Upper lobe of left lung (tissue), 4 donors: ENCODE data around the gene PIK3IP1.

ENCODE experiments used
- CTCF ChIP-seq, 6 experiments: fragments of 450-650 bp in 4 of 6; fragments of 200-600 bp in 2 of 6; sonication (generic) in 2 of 6; IDR thresholded peaks; one replicate each; pipeline ENCODE4 v1.5.1; 2016 to 2019; ENCODE audit warnings: antibody characterized with exemption in 6 of 6
- POLR2A ChIP-seq, 4 donors: fragments of 450-650 bp; IDR thresholded peaks; one replicate each; pipeline ENCODE4 v1.5.1; 2016 to 2017; ENCODE audit warnings: antibody characterized with exemption in 4 of 4, mild to moderate bottlenecking in 2 of 4
- POLR2AphosphoS5 ChIP-seq, 2 donors: sonication (generic); formaldehyde crosslinking; IDR thresholded peaks; one replicate each; pipeline ENCODE4 v1.5.1; 2017; ENCODE audit warnings: antibody characterized with exemption in 2 of 2

DNA sequence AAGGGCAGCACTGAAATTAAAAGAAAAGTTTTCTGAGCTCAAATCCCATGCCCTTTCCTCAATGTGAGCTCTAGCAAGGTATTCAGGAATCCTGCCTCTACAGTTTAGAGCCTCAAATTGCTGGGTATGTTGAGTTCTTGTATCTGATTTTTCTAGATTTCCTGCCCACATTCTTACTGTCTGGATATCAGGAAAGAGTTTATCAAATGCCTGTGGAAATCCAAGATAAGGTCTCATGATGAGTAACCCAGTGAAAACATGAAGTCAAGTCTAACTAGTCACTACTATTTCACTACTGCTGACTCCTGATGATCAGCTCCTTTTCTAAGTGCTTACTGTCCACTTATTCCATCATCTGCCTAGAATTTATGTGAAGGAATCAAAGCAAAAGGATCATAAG lies 50.4 kb downstream of the PIK3IP1 start:
- TF ChIP-seq CTCF (IDR thresholded peaks at IDR 0.05) (no peak), POLR2A (IDR thresholded peaks at IDR 0.05) (no peak), POLR2AphosphoS5 (IDR thresholded peaks at IDR 0.05) (no peak)
